HG03457 (cell line): ENCODE results near the gene LMNB1.
"Not testable (repeated sequence)": the region's sequence is repeated elsewhere in the genome, so short reads cannot be mapped to it uniquely, and the experiment has no call there.

Experiments used
- ATAC-seq: cut with Tn5 transposase; IDR thresholded peaks from one replicate; pipeline ENCODE4 v1.9.1; 2021; ENCODE audit warnings: moderate number of reproducible peaks; ENCODE audit not compliant: unreplicated experiment

Gene LMNB1

GRCh38 chr5:126778675-126779403 is 1.9 kb downstream of the LMNB1 start:
- ATAC-seq: no peak

- ATAC-seq: no peak
Measured at GRCh38 chr5:126780165-126780827, 3.4 kb downstream of the LMNB1 start.

GRCh38 chr5:126788409-126788808 is 11.5 kb downstream of the LMNB1 start:
- not testable (repeated sequence) for ATAC-seq

GRCh38 chr5:126793097-126793496 is 16.2 kb downstream of the LMNB1 start:
- no peak for ATAC-seq

- not testable (repeated sequence) for ATAC-seq
Measured at GRCh38 chr5:126793648-126794047, 16.7 kb downstream of the LMNB1 start.

- no peak for ATAC-seq
Measured at GRCh38 chr5:126794157-126794828, 17.4 kb downstream of the LMNB1 start.

GRCh38 chr5:126799780-126800179 is 22.8 kb downstream of the LMNB1 start:
- no peak for ATAC-seq

GRCh38 chr5:126801174-126801991 is 24.4 kb downstream of the LMNB1 start:
- no peak for ATAC-seq

GRCh38 chr5:126801992-126802294 is 25.0 kb downstream of the LMNB1 start:
- peak; percentile 42 for ATAC-seq

GRCh38 chr5:126805063-126805462 is 28.1 kb downstream of the LMNB1 start:
- no peak for ATAC-seq

GRCh38 chr5:126808521-126808988 is 31.6 kb downstream of the LMNB1 start:
- ATAC-seq: no peak

- no peak for ATAC-seq
Measured at GRCh38 chr5:126809916-126810315, 33.0 kb downstream of the LMNB1 start.

- no peak for ATAC-seq
Measured at GRCh38 chr5:126810596-126811380, 33.9 kb downstream of the LMNB1 start.

GRCh38 chr5:126811515-126812198 is 34.7 kb downstream of the LMNB1 start:
- no peak for ATAC-seq

- no peak for ATAC-seq
Measured at GRCh38 chr5:126812199-126812570, 35.2 kb downstream of the LMNB1 start.

- ATAC-seq: not testable (repeated sequence)
Measured at GRCh38 chr5:126813799-126814198, 36.9 kb downstream of the LMNB1 start.

- no peak for ATAC-seq
Measured at GRCh38 chr5:126814721-126815404, 37.9 kb downstream of the LMNB1 start.

GRCh38 chr5:126816649-126817048 is 39.7 kb downstream of the LMNB1 start:
- ATAC-seq: no peak

- ATAC-seq: no peak
Measured at GRCh38 chr5:126818736-126819135, 41.8 kb downstream of the LMNB1 start.
